Ishikawa (cell line): Measurements from ENCODE around the gene FNDC11.

Experiments used
- CEBPB ChIP-seq: IDR thresholded peaks from 2 replicates; pipeline ENCODE4 v1.6.1; 2012
- CREB1 ChIP-seq: IDR thresholded peaks from 2 replicates; pipeline ENCODE4 v1.6.1; 2012; ENCODE audit warnings: low read depth
- EGR1 ChIP-seq: IDR thresholded peaks from 2 replicates; pipeline ENCODE4 v1.6.1; 2012
- EP300 ChIP-seq: IDR thresholded peaks from 2 replicates; pipeline ENCODE4 v1.6.1; 2012; ENCODE audit warnings: borderline replicate concordance
- FOXM1 ChIP-seq: IDR thresholded peaks from 2 replicates; pipeline ENCODE4 v1.6.1; 2012; ENCODE audit warnings: low read depth, borderline replicate concordance
- MAX ChIP-seq: IDR thresholded peaks from 2 replicates; pipeline ENCODE4 v1.6.1; 2012
- NFIC ChIP-seq: IDR thresholded peaks from 2 replicates; pipeline ENCODE4 v1.6.1; 2012
- RAD21 ChIP-seq: IDR thresholded peaks from 2 replicates; pipeline ENCODE4 v1.6.1; 2012; ENCODE audit warnings: low read depth
- REST ChIP-seq: IDR thresholded peaks from 2 replicates; pipeline ENCODE4 v1.6.1; 2012; ENCODE audit warnings: low read depth, mild to moderate bottlenecking
- TAF1 ChIP-seq: IDR thresholded peaks from 2 replicates; pipeline ENCODE4 v1.6.1; 2012; ENCODE audit warnings: low read depth, mild to moderate bottlenecking
- TCF12 ChIP-seq: IDR thresholded peaks from 2 replicates; pipeline ENCODE4 v1.6.1; 2012; ENCODE audit warnings: low read depth
- TEAD4 ChIP-seq: IDR thresholded peaks from 2 replicates; pipeline ENCODE4 v1.6.1; 2012
- USF1 ChIP-seq: IDR thresholded peaks from 2 replicates; pipeline ENCODE4 v1.6.1; 2012
- YY1 ChIP-seq: IDR thresholded peaks from 2 replicates; pipeline ENCODE4 v1.6.1; 2012; ENCODE audit warnings: low read depth
- ZBTB7A ChIP-seq: IDR thresholded peaks from 2 replicates; pipeline ENCODE4 v1.6.1; 2012; ENCODE audit warnings: low read depth

FNDC11 gene

GRCh38 chr20:63529180-63529860 lies 24.6 kb upstream of the FNDC11 start:
- TF ChIP-seq EGR1 (no peak), CEBPB (no peak), TCF12 (no peak), REST (no peak), TEAD4 (no peak), USF1 (no peak)

- TF ChIP-seq EGR1, result no peak
- TF ChIP-seq CREB1, result no peak
- TF ChIP-seq USF1, result no peak
- no peak for TF ChIP-seq EP300
- no peak for TF ChIP-seq YY1
- TF ChIP-seq CEBPB, result no peak
- no peak for TF ChIP-seq RAD21
- no peak for TF ChIP-seq FOXM1
- no peak for TF ChIP-seq TAF1
- no peak for TF ChIP-seq NFIC
- TF ChIP-seq TEAD4, result no peak
Measured at GRCh38 chr20:63529861-63530787, 23.8 kb upstream of the FNDC11 start.

- TF ChIP-seq REST (no peak), TCF12 (no peak), YY1 (no peak)
Measured at GRCh38 chr20:63530788-63531160, 23.2 kb upstream of the FNDC11 start.

GRCh38 chr20:63531686-63532448 lies 22.1 kb upstream of the FNDC11 start:
- TF ChIP-seq YY1 (no peak), TEAD4 (no peak), FOXM1 (no peak), CREB1 (no peak), TAF1 (no peak), MAX (no peak), REST (no peak), CEBPB (no peak), TCF12 (no peak), NFIC (no peak), EGR1 (no peak)

GRCh38 chr20:63532449-63532971 lies 21.4 kb upstream of the FNDC11 start:
- TF ChIP-seq TCF12 (no peak), TAF1 (no peak), TEAD4 (no peak), REST (no peak), ZBTB7A (no peak), CREB1 (no peak), CEBPB (no peak)
